Activated CD4-positive, alpha-beta T cell treated with anti-CD3 and anti-CD28 coated beads, Interleukin-2, amount 50 U/mL, for 1 hour (primary cell): ENCODE data around the gene AJAP1.
"Not testable (repeated sequence)": the region's sequence is repeated elsewhere in the genome, so short reads cannot be mapped to it uniquely, and the experiment has no call there.

Experiments
- DNase-seq: peaks from one replicate; pipeline ENCODE4 v3.0.0-alpha.2; 2020

AJAP1 gene, protein sequence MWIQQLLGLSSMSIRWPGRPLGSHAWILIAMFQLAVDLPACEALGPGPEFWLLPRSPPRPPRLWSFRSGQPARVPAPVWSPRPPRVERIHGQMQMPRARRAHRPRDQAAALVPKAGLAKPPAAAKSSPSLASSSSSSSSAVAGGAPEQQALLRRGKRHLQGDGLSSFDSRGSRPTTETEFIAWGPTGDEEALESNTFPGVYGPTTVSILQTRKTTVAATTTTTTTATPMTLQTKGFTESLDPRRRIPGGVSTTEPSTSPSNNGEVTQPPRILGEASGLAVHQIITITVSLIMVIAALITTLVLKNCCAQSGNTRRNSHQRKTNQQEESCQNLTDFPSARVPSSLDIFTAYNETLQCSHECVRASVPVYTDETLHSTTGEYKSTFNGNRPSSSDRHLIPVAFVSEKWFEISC

DNA sequence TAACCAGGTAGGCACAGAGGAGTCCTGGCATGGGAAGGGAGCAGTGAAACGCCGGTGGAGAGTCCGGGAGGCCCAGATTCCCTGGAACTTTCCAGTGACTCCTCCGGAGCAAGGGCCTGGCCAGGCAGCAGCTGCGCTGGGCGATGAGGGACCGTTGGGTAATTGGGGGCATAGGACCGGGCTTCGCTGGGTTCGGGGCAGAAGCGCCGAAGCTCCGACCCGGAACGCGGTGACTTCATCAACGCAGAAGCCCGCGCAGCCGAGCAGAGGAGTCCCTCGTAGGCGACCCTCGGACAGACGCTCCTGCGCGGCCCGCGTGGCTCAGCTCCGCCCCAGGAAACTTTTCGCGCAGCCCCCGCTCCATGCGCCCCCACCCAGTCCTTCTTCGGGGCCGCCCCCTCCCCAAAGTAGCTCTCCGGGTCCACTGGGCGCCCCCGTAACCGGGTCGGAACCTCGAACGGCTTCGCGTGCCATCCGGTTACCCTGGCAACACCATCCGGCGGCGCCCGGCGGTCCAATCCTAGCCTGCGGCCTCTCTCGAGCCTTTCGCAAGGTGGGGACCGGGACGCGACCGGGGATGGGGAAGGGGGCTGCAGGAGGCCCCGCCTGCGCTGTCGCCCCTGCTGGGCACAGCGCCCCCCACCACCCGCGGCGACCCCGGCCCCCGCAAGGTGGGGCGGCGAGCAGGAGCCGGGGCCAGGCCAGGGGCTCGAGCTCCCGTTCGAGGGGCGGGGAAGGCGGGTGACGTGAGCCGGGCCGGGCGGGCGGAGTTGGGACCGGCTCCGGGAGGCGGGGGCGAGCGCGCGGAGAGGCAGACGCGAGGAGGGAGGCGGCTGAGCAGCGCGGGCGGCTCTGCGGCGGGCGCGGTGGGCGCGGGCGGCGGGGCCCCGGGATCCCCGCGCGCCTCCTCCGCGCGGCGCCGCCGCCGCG is at the start of gene AJAP1:
Gene AJAP1, plus strand, starts transcription at position 814 of the 930 bp plus-strand sequence. CDS start 817 bp downstream, outside the sequence.
- DNase-seq, result no peak

DNA sequence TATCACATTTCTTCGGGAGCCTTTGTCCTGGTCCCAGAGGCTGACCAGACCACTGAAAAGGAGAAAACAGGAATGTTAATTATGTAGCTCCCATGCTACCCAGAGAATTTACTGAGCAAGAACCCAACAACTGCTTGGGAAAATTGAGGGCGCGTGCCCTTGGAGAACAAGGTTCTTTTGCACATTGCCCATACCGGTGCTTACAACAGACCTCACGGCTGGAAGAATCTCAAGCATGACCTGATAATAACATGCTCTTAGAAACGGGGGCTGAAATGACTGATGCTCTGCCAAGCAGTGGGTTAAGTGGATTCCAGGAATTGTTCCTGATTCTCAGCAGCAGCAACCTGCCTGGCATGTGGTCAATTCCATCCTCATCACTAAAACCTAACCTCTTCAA is 49.3 kb upstream of the AJAP1 start:
- no peak for DNase-seq

DNA sequence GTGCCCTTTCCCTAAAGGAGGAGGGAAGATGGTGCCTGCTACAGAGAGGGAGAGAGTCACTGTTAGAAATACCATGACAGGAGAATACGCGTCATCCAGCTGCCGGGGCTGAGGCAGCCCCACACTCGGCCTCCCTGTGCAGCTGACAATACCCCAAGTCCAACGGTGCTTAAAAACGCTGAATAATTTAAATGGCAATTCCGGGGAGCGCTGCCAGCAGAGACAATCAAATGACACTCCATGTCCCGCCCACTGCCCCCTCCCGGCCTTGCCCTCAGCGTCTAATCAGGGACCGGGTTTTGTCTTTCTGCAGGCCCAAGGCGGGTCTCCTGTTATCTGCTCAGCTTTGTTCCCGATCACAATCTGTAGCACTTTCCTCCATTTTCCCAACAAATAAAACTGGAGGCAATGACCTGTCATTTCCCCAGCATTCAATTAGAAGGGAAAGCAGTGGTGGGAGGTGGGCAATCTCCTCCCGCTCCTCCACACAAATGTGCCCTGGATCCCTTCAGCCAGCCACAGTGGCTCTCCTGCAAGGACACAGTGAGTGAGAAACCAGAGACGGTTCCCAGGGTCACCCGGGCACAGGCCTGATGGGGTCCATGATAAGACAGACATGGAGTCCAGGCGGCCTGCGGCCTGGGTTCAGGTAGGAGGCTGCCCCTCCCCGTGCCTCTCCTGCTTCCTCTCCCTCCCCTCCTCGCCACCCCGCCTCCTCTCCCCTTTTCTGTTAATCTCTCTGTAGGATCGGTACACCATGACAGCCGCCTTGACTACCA is 42.7 kb upstream of the AJAP1 start:
- no peak for DNase-seq

DNA sequence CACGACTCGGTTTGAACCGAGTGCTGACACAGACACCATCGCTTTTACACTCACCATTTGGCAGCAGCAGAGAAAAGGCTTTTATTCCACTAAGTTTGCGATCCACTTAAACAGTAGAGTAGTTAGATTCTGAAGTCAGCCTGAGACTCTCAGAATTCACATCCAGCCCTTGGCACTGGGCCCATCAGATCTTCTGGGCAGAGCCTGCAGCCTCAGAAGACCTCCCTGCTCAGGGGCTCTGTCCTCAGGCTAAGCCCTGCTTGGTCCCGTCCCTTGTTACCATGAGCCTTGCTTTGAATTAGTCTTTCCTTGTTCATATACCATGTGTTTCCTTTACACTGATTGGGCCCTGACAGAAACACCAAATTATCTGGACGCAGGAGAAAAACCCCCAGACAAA is 41.4 kb upstream of the AJAP1 start:
- no peak for DNase-seq

DNA sequence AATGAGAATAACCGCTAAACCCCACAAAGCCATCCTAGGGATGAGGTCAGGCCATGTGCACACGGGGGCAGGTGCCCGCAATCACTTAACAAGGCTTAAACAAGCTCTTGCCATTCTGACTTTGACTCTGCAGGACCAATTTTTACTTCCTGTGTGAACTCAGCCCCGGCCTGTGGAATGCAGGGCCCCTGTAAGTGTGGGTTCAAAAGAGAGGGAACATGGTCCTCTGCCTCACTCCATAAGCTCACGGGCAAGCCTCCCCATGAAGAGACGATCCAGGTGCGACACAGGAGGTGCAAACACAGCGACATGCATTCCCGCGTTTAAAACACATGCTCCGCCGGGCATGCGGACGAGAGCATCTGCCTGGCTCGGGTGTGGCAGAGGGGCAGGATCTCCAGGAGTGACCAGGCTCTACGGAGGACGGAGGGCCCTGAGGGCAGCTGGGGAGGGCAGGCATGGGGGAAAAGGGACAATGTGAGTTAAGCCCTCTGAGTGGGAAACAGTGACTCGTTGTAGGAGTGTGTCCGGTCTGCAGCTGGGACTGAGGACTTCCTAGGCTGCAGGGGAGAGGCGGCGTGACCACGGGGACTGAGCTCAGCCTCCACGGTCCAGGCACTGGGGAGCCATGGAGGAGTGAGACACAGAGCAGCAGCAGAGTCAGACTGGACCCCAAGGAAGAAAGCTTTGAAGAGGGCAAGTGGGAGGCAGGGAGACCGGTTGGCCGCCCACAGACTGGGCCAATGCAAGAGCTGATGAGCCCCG is 40.6 kb upstream of the AJAP1 start:
- no peak for DNase-seq

DNA sequence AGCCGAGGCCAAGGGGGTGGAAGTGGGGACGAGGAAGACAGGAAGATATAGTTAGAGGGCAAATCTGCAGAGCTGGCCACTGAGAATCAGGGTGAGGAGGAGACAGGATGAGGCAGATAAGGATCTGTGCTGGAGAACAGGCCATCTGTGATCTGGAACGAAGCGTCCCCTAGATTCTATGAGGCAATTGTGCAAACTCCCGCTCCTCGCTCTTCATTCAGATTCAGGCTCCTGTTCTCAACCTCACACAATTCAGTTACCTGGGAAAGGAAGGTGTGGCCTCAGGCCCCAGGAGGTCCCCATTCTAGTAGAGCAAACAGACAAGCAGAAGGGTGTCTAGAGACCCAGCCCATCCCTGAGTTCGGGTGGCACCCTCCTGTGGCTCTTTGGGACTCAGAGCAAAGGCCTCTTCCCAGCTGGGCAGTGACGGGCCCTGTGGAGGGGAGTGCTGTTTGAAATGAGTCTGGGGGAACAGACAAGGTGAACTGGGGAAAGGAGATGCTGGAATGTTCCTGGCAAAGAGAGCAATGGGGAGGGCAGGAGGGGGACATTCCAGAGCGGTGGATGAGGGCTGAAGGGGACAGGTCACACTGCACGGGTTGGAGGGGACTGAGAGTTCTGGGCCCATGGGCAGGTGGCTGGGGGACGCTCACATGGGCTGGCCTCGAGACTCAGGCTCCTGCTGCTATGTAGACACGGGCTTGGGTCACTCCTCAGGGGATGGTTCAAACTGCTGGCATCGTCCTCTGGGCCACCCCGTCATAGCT is 39.9 kb upstream of the AJAP1 start:
- no peak for DNase-seq

DNA sequence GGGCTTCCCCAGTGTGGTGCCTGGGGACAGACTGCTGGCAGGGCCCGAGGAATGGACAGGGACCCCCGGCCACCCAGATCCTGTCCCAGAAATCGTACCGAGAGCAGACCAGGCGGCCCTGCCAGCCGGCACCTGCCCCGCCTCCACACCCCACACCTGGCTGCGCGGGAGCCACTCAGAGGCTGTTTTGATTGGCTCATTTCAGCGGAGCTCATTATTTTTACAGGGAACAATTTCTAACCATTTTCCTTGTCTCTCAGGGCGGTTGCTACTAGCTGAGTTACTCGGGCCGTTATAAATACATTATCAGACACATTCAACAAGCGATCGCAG is 39.3 kb upstream of the AJAP1 start:
- DNase-seq, result no peak

DNA sequence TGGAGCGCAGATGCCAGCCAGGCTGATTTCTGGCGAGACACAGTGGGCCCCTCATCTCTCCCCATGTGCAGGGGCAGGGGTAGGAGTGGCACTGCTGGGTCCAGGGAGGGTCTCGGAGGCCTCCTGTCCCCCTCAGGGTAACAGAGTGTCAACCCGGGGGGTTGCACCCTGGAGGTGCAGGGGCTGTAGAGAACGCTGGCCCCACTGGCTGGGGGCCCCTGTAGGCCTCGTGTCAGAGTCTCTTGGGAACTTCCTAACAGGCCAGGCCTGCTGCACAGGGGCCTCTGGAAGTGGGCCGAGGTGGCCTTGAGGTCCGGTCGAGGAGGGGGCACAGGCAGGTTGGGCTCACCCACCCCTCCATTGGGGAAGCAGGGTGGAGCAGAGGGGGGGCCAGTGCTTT is 38.9 kb upstream of the AJAP1 start:
- no peak for DNase-seq

DNA sequence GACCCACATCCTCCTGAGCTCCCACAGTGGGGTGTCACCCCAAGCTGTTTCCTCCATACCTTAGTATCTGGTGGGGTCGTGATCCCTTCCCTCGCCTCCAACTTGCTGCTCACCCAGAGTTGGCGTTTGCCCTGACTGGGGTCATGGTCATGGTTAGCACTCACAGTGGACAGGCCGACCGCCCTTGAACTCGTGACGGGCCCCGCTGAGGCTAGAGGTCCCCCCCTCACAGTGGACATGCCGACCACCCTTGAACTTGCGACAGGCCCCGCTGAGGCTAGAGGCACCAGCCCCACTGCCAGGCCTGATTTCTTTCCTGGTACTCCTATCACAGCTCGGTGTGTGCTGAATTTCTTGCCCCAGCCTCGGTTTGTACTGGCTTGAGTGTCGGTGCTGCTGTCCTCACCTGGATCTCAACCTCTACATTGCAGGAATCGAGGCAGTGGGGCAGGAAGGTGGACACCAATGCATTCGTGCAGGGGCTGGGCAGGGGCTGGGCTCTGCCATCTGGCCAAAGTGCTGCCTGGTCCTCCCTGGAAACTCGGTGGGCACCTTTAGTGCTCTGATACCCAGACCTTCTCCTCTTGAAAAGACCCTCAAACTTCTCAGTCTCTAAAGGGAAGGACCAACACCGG is 37.5 kb upstream of the AJAP1 start:
- DNase-seq, result no peak

DNA sequence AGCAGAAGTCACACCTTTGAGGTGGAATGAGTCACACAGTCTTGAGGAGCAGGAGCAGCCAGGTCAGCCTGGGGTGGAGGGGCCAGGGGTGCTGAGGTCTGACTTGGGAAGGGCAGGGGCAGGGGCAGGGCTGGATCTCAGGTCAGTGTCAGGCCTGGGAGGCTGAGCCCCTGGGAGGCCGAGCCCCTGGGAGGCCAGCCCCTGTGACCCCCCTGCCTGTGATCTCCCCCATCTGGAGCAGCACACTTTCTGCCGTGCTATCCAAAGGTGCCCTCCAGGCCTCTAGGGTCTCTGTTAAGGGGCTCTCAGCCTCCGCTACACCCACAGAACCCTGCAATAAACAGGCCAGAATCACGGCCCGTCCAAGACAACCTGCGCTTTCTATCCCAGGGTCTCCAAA is 36.9 kb upstream of the AJAP1 start:
- DNase-seq, result no peak

DNA sequence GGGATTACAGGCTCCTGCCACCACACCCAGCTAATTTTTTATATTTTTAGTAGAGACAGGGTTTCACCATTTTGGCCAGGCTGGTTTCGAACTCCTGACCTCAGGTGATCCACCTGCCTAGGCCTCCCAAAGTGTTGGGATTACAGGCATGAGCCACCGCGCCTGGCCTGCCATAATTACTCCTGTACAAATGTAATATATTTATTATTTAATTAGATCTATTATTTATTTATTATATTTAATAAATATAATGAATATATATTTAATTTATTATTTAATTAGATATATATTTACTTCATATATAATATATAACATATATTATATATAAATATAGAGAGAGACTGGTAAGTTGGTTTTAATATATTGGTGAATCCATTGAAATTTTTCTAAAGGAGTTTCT is 35.6 kb upstream of the AJAP1 start:
- not testable (repeated sequence) for DNase-seq

DNA sequence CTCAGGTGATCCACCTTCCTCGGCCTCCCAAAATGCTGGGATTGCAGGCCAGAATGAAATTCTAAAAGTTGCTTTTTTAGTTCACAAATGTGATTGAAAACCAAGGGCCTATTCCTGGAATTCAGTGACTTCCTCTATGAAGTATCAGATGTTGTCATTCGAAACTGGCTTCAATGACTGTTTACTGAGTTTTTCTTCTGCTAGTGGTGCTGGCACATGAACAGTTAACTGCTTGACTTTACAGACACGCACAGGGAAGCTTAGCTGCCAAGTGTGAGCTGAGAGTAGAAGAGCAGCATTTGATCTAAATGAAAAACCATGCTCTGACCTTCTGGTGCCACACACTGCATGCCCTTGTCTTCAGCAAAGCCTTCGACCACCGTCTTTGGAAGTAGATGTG is 32.8 kb upstream of the AJAP1 start:
- no peak for DNase-seq

DNA sequence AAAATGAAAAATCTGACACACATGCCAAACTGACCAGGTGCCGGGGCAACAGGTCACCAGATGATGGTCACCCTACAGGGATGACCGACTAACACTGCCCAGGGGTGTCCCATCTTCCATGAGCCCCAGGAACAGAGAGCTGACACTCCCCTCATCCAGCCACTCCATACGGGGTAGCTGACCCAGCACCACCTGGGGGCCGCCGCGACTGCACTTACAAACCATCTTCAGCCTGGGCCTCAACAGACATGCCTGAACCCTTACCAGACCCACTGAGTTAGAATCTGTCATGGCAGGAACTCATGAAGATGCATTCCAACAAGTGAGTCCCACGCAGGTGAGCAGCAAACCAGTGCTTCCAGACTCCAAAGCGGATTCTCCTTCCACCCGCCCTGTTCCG is 31.6 kb upstream of the AJAP1 start:
- no peak for DNase-seq

DNA sequence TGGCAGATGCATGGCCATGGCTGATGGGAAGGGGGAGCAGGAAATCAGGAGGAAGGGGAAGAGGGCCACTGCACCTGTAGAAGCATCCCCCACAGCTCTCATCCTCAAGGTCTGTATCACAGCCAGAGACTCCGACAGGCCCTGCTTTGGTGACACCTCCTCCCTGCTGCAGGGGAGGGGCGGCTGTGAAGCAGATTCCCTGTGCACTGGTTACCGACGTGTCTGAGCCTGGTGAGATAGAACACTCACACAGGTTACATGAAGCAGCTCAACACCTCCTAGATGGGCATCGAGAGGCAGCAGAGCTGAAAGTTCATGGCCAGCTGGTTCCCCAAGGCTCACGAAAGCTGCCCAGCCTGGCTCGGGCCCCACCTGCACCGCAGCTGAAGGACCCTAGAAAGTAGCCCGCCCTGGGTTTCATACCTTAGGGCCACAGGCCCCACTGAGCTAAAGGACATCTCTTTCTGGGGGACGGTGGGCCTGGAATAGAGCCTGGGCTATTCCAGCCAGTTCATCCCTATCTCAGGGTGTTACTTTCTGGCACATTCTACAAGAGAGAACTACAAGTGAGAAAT is 30.2 kb upstream of the AJAP1 start:
- DNase-seq, result no peak

DNA sequence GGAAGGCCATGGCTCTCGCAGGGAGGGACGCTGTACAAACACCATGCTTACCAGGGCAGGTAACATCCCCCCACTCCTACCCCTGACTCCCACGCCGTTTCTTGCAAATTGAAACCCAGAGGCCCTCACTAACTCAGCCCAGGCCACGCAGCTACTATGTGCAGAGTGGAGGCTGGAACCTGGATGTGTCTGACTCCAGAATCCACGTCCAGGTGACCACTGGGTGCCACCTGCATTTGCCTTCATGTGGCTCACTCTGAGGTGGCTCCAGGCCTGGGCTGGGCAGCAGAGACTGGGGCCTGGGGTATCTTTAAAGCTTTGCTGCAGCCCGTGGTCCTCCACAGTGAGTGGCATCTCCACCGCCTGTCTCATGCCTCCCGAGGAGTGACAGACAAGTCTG is 29.6 kb upstream of the AJAP1 start:
- DNase-seq, result no peak

DNA sequence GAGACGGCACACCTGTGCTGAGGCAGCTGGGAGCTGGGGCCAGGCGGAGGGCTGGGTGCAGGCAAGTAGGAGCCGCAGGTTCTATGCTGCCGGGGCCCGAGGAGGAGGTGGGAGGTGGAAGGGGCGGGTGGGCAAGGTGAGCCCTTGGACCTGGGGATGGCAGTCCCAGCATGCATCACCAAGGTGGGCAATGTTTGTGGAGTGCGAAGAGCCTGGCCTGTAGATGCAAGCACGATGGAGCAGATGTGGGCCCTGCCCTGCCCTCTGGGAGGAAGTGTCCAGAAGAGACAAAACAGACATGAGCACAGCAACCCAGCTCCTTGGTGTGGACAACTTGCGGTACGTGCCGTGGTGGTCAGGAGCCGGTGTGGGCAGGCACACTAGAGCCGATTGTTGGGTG is 28.3 kb upstream of the AJAP1 start:
- no peak for DNase-seq

DNA sequence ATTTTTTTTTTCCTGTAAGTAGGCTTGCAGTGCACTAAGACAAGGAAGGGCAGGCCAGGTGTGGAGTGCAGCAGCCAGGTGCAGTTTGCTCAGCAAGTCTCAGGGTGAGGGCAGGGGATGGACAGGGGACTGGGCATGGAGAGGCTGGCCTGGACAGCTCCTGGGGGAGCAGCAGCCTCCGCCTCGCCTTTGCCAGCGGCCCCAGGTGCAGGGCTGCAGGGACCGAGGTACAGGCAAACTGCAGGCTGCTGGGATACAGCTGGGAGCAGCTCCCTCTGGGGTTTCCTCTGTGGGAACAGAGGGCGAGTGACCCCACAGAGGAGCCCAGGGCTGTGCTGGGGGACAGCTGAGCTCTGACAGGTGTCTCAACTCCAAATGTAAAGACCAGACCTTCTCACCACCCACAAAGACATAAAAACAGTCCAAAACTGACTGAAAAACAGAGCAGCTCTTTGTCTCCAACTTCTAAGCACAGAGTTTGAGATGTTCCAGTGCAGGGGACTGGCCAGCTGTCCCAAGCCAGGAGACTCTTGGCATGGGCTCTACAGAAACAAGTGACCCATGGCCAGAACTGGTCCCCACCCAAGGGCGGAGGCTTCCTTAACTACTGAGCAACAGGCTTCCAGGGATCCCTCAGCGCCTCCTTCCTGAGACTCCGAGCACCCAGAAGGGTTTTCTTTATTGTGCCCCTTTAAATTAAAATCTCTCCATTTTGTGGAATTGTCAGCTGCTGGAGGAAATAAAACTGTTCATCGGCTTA is 27.7 kb upstream of the AJAP1 start:
- no peak for DNase-seq

DNA sequence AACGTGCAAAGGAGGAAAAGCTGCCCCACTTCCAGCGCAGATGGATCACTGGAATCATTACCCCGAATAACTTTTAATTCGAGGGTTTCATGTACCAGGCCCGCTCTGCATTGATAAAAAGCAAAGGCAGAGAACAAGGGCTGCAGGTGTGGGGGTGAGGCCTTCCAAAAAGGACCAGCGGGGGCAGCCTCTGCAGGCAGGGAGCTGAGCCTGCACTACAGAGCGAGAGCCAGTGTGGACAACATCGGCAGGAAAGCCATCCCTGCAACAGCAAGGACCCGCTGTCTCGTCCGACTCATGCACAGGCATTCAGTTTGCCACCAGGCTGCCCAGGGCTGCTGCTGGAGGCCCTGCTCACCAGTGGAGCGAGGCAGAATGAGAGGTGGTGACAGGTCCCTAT is 27.1 kb upstream of the AJAP1 start:
- DNase-seq, result no peak

DNA sequence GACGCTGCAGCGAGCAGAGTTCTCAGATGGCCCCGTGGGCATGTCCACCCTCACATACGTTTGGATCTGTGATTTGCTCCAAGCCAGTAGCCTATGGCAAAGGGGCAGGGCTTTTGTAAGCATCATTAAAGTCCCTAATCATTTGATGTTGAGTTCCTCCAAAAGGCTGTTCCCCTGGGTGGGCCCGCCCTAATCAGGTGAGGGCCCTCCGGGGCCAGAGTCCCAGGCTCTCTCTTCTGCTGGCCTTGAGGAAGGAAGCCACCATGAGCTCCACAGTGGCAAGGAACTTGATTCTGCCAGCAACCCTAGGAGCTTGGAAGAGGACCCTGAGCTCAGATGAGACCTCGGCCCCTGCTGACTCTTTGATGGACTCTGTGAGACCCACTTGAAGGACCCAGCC is 25.4 kb upstream of the AJAP1 start:
- no peak for DNase-seq

DNA sequence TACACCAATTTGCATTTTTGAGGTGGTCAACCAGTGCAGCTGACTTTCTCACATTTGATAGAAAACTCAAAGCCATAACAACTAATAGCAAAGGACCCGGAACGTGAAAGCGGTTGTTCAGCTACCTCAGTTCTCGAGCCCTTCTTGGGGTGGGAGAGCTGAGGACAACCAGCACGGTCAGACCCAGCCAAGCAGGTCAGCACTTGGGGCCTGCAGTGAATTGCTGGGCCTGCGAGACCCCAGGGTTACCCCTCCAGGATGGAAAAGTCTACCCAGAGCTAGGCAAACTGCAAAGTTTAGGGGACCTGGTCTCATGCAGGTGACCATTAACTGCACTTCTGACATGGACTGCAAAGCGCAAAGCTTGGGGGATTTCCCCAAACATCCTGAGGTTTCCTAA is 23.8 kb upstream of the AJAP1 start:
- DNase-seq, result no peak
